WI38 (cell line): ENCODE data around the gene ZNF81.
"Not testable (repeated sequence)": the region's sequence is repeated elsewhere in the genome, so short reads cannot be mapped to it uniquely, and the experiment has no call there.

ENCODE experiments used
- H3K4me3 ChIP-seq: 2 replicates; pipeline ENCODE4 v1.5.1; 2011; ENCODE audit warnings: low read depth, mild to moderate bottlenecking, control low read depth, low read length
- CTCF ChIP-seq: IDR thresholded peaks from 2 replicates; pipeline ENCODE4 v1.5.1; 2012; ENCODE audit warnings: low read depth, mild to moderate bottlenecking, control low read depth, low read length

Gene ZNF81

GRCh38 chrX:47836164-47837072 lies at the start of gene ZNF81:
Gene ZNF81, plus strand, starts transcription at chrX:47836902. Its CDS starts 9,366 bp downstream, at chrX:47846268.
- no peak for TF ChIP-seq CTCF
- H3K4me3 ChIP-seq, result peak within 1 kb of the TSS; percentile 64

GRCh38 chrX:47796433-47796906 lies 40.2 kb upstream of the ZNF81 start:
- no peak overlapping the region for H3K4me3 ChIP-seq
- TF ChIP-seq CTCF, result no peak

GRCh38 chrX:47797084-47797483 lies 39.6 kb upstream of the ZNF81 start:
- H3K4me3 ChIP-seq, result no peak overlapping the region

GRCh38 chrX:47798861-47799260 lies 37.8 kb upstream of the ZNF81 start:
- no peak for TF ChIP-seq CTCF
- no peak overlapping the region for H3K4me3 ChIP-seq

More at GRCh38 chrX:47797084-47797483, 39.6 kb upstream of the ZNF81 start:
- TF ChIP-seq CTCF, result no peak

- no peak overlapping the region for H3K4me3 ChIP-seq
- TF ChIP-seq CTCF, result no peak
These were observed 34.1 kb upstream of the ZNF81 start for GRCh38 chrX:47802589-47802988.

GRCh38 chrX:47803103-47803502 lies 33.6 kb upstream of the ZNF81 start:
- not testable (repeated sequence) for H3K4me3 ChIP-seq

GRCh38 chrX:47804315-47804714 lies 32.4 kb upstream of the ZNF81 start:
- H3K4me3 ChIP-seq, result no peak overlapping the region
- TF ChIP-seq CTCF, result no peak

GRCh38 chrX:47805844-47806243 lies 30.9 kb upstream of the ZNF81 start:
- not testable (repeated sequence) for H3K4me3 ChIP-seq

GRCh38 chrX:47806415-47807271 lies 30.1 kb upstream of the ZNF81 start:
- H3K4me3 ChIP-seq, result not testable (repeated sequence)

- H3K4me3 ChIP-seq, result not testable (repeated sequence)
These were observed 29.5 kb upstream of the ZNF81 start for GRCh38 chrX:47807272-47807538.
